ENCODE results near the gene NR6A1. TPM values are rescaled to one million over a fixed set of nuclear protein-coding genes. Genes with fewer than 3 reads are reported as not detected.

Gene NR6A1
- total and polyA plus RNA-seq, 2 of the 8 experiments (the other 6 are each of a cell fraction or from before 2014, with no cell fraction given), result 93.2 to 237 TPM

DNA sequence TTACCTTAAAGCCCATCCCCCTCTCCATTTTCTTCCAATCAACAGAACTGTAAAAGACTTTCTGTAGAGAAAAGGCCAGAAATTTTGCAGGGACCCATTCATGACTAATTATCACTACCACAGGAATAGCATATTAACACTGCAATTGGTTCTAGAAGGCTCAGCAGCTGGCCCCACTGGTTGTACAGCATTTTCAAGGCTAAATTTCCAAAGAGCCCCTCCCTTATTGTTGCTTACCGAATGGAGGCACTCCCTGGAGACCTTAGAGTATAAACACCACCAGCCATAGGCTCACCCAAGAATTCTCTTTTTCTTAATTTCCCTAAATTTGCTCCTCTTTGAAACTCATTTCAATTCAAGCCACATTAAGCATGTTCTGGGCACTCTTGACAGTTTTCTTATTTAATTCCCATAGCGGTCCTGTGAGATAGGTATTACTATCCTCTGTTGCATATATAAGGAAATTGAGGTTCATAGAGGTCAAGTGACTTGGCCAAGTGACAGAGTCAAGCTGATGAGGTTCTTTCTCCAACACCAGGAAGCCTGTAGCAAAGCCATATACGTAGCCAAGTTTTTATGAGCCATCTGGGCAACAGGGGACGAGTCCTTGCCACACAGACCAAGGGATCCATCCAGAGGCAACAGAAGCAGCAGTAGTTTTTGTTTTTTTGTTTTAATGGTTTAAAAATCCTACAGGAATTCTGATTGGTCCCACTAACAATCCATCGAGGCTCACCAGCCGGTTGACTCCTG lies 180.0 kb downstream of the NR6A1 start:
- no peaks in the 10 kb centered on the region for H3K9me3 ChIP-seq (ENCODE audit: insufficient read depth in 2 of 2, low read depth in 1 of 2, low read length in 1 of 2)
- peak overlapping the region; percentile 78 for H2BK12ac ChIP-seq (ENCODE audit: low read depth, low read length)
- peak overlapping the region; percentile 55 for H4K5ac ChIP-seq (ENCODE audit: insufficient read length, low read depth, low read length)
- H3K4me1 ChIP-seq (replicated peaks in 1 of 4; ENCODE audit: control insufficient read depth in 3 of 4, insufficient read depth in 4 of 4, low read length in 3 of 4), result peaks cover 6 to 44% (median 25%) of the 10 kb centered on the region in 4 experiments
- H3K36me3 ChIP-seq (ENCODE audit: control insufficient read depth in 2 of 4, insufficient read depth in 4 of 4, low read length in 3 of 4), result no peaks in the 10 kb centered on the region
- H3K79me1 ChIP-seq (ENCODE audit: low read depth, low read length), result peaks cover 2% of the 10 kb centered on the region; the same call in 1 of the 2 replicates
- H4K91ac ChIP-seq (replicated peaks; ENCODE audit: insufficient read length, low read length), result peak overlapping the region; percentile 63
- CTCF ChIA-PET (ENCODE audit: partially characterized antibody), result interaction anchor here (0.7 to 2.3 kb wide), 5 partner anchors 24 to 40 kb away, joined by 3 to 7 read pairs (median 4); no protein-coding TSS in a partner anchor
- no peaks in the 10 kb centered on the region for H3K27me3 ChIP-seq (replicated peaks in 1 of 4; ENCODE audit: control insufficient read depth in 3 of 4, extremely low read depth in 1 of 4, insufficient read depth in 3 of 4, low read length in 3 of 4)
- FAIRE-seq (no peak), DNase-seq (ENCODE audit: low read depth in 1 of 2, low spot score in 2 of 2) (no peak)
- 0 out of 2 replicates have a peak overlapping the region, but pooled peaks have one; percentile 8 for H3K27ac ChIP-seq (ENCODE audit: low read depth, low read length)
- H2BK5ac ChIP-seq (ENCODE audit: low read depth, low read length), result peak overlapping the region; percentile 15; the same call in 1 of the 2 replicates
- H2BK20ac ChIP-seq (ENCODE audit: low read length), result no peak overlapping the region; the same call in 1 of the 2 replicates
- no peak overlapping the region; a peak in 1 of 8 replicates for H3K4me3 ChIP-seq (ENCODE audit: extremely low read depth in 1 of 4, insufficient read depth in 2 of 4, low read depth in 3 of 4, low read length in 4 of 4)
- H4K20me1 ChIP-seq (replicated peaks in 1 of 2; ENCODE audit: control insufficient read depth in 1 of 2, insufficient read depth in 2 of 2, low read length in 2 of 2), result no peaks in the 10 kb centered on the region
- no peak overlapping the region for H4K8ac ChIP-seq (ENCODE audit: extremely low read depth, insufficient read depth, low read length)
- H2AK5ac ChIP-seq (ENCODE audit: low read depth, low read length), result 0 out of 2 replicates have a peak overlapping the region, but pooled peaks have one; percentile 34
- H3K4ac ChIP-seq (replicated peaks; ENCODE audit: insufficient read length, low read depth, low read length), result no peak overlapping the region
- WGBS, 2 experiments (ENCODE audit: extremely low coverage in 1 of 2, insufficient coverage in 1 of 2, insufficient read length in 1 of 2, insufficient replicate concordance in 2 of 2, low coverage in 1 of 2, low lambda C conversion rate in 2 of 2, missing lambda C conversion rate in 1 of 2), result 89% methylated on average over 6 of the region's 6 CpGs; no CpG with 5 or more reads in 1 of the 2 experiments
- H3K4me2 ChIP-seq (ENCODE audit: insufficient read depth in 1 of 2, low read depth in 2 of 2, low read length in 2 of 2), result peak overlapping the region in 1 of 2 experiments; percentile 13; a peak in 1 of 4 replicates
- peaks cover 0 to 69% of the 10 kb centered on the region in 2 experiments; a peak in 3 of 4 replicates for H3K79me2 ChIP-seq (ENCODE audit: control insufficient read depth in 1 of 2, insufficient read depth in 2 of 2, low read length in 2 of 2)
- no peak overlapping the region for H2BK15ac ChIP-seq (ENCODE audit: low read length)
- no peak overlapping the region for H3K56ac ChIP-seq (replicated peaks; ENCODE audit: insufficient read length, low read depth, low read length)
- no peak overlapping the region for H2AFZ ChIP-seq (ENCODE audit: low read length)
- H3K18ac ChIP-seq (ENCODE audit: extremely low read depth, low read length), result peak overlapping the region; percentile 95; the same call in 1 of the 2 replicates
- H3K23me2 ChIP-seq (ENCODE audit: low read depth, low read length), result no peaks in the 10 kb centered on the region; the same call in 1 of the 2 replicates
- peak overlapping the region; percentile 74 for H2BK120ac ChIP-seq (replicated peaks; ENCODE audit: low read depth, low read length)
- H3K9ac ChIP-seq (replicated peaks in 1 of 4; ENCODE audit: extremely low read depth in 1 of 4, low read depth in 3 of 4, low read length in 3 of 4), result no peak overlapping the region
- no peak overlapping the region for H3K14ac ChIP-seq (ENCODE audit: insufficient read length)
- H3K23ac ChIP-seq (ENCODE audit: insufficient read length), result no peak overlapping the region
- POLR2A ChIA-PET (ENCODE audit: partially characterized antibody), result interaction anchor here (1.0 kb wide), 1 partner anchor 24 kb away, joined by 3 read pairs; no protein-coding TSS in a partner anchor
- TF ChIP-seq EZH2 (IDR thresholded peaks at IDR 0.05; ENCODE audit: low read depth, low read length, severe bottlenecking) (no peak), TCF12 (IDR thresholded peaks at IDR 0.05; ENCODE audit: low read depth, low read length) (no peak), RXRA (IDR thresholded peaks at IDR 0.05; ENCODE audit: insufficient read depth, low read depth, low read length) (no peak), SP4 (IDR thresholded peaks at IDR 0.05; ENCODE audit: low read length) (no peak), POU5F1 (IDR thresholded peaks at IDR 0.05; ENCODE audit: low read depth, low read length) (no peak), RAD21 (IDR thresholded peaks at IDR 0.05 in 1 of 2, conservative IDR thresholded peaks at IDR 0.05 in 1 of 2; ENCODE audit: low read depth in 2 of 2, low read length in 2 of 2) (no peak), CTBP2 (IDR thresholded peaks at IDR 0.05; ENCODE audit: borderline replicate concordance, insufficient read depth, insufficient read length, low read length) (no peak), EGR1 (IDR thresholded peaks at IDR 0.05; ENCODE audit: borderline replicate concordance, low read depth, low read length) (no peak), CEBPB (IDR thresholded peaks at IDR 0.05; ENCODE audit: low read depth, low read length) (no peak), TAF1 (IDR thresholded peaks at IDR 0.05; ENCODE audit: low read depth, low read length) (no peak), SRF (IDR thresholded peaks at IDR 0.05; ENCODE audit: low read depth, low read length) (no peak), SP1 (IDR thresholded peaks at IDR 0.05; ENCODE audit: low read depth, low read length) (no peak)

Data from H1 (cell line).